ENCODE measurements around the gene PRRT4. TPM values are rescaled to one million over a fixed set of nuclear protein-coding genes. Genes with fewer than 3 reads are reported as not detected.

PRRT4 gene
- polyA plus RNA-seq, 1 donor: 0.81 TPM

Other genes starting within 250 kb of the PRRT4 start
- gene LEP, start 120.4 kb downstream of the PRRT4 start, polyA plus RNA-seq (ENCODE audit: insufficient read length): 0.53 TPM
- 62.6 TPM for gene RBM28, start 17.8 kb downstream of the PRRT4 start, polyA plus RNA-seq (ENCODE audit: insufficient read length)
- 27.2 TPM for gene IMPDH1, start 48.3 kb upstream of the PRRT4 start, polyA plus RNA-seq (ENCODE audit: insufficient read length)
- gene HILPDA, start 94.2 kb upstream of the PRRT4 start, polyA plus RNA-seq (ENCODE audit: insufficient read length): 25.5 TPM
- gene METTL2B, start 115.1 kb upstream of the PRRT4 start, polyA plus RNA-seq (ENCODE audit: insufficient read length): 40.5 TPM